NT2/D1 (cell line): ENCODE data around the gene MYO5B.

Experiments
- SUZ12 ChIP-seq: IDR thresholded peaks from 2 replicates; pipeline ENCODE4 v1.6.1; 2011; ENCODE audit not compliant: insufficient read length, insufficient read depth; ENCODE audit errors: extremely low read depth
- YY1 ChIP-seq: IDR thresholded peaks from 2 replicates; pipeline ENCODE4 v1.6.1; 2011; ENCODE audit not compliant: insufficient read length, insufficient read depth
- ZNF274 ChIP-seq: IDR thresholded peaks from 2 replicates; pipeline ENCODE4 v1.6.1; 2011; ENCODE audit warnings: mild to moderate bottlenecking, low read depth, low read length

- TF ChIP-seq YY1 (no peak), ZNF274 (no peak), SUZ12 (no peak)
Observed at GRCh38 chr18:49834258-49834657, 360.7 kb downstream of the MYO5B start.
